ENCODE results near the gene SLC29A4. TPM values are rescaled to one million over a fixed set of nuclear protein-coding genes. Genes with fewer than 3 reads are reported as not detected.

Gene SLC29A4
- polyA plus RNA-seq, 3 donors, result 0.21 to 0.29 (median 0.26) TPM

DNA sequence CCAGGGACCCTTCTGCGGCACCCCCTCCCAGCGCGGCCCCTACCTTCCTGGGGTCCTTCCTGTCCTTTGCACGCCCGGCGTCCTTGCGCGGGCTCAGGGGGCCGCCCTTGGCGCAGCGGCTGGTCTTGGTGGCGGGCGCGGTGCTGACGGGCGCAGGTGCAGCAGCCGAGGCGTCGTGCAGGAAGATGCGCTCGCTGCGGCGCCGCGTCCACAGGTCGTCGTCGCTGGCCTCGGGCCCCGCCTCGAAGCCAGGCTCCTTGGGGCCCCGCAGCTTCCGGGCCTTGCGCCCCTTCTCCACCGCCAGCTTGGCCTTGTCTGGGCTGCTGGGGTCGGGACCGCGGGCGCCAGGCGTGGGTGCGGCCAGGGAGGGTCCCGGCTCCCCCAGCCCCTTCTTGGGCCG, 49.8 kb downstream of the SLC29A4 start:
- no peak for DNase-seq

DNA sequence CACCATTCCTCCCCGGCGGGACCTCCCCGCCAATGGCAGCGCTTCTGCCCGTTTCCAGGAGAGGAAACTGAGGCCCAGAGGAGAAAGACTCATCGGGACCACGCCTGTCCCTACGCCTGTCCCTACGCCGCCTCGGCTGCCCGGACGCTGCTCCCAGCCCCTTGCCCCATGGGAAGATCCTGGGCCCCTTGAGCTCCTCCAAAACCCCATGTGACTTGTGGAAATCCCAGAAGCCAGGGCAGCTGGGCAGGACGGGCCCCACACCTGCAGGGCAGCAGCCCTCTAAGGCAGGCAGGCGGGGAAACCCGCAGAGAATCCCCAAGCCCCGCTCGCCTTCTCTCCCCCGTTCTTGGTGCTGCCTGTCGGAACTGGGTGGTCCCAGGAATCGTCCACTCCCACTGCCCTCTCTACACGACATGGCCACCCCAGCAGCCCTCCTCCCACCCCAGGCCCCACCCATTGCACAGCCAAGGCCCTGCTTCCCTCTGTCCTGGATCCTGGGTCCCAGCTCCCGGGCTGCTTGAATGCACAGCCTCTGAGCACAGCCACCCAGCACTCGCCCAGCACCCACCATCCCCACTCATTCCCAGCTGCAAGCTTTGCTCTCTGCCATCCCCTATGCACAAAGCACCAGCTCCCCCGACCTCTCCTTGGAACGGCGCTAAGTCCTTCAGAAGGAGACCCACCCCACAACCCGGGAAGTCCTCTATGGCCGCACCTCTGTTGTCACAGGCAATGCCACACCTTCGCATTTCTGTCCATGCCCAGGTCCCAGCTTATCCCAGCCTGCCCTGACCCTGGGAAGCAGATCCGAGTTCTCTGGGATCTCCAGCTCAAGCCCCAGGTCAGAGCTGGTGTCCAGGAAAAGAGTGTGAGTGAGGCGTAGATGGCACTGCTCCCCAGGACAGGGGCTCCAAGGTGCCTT, 50.6 kb downstream of the SLC29A4 start:
- H2AFZ ChIP-seq (ENCODE audit: insufficient read depth, low read depth, low read length, poor library complexity, severe bottlenecking), result no peak overlapping the region
- peaks cover 73 to 97% of the 10 kb centered on the region in 2 donors for H3K36me3 Mint-ChIP-seq
- H3K4me3 Mint-ChIP-seq, result no peak overlapping the region
- DNase-seq, result no peak
- peaks cover 0 to 6% (median 3%) of the 10 kb centered on the region in 7 donors for H3K9me3 Mint-ChIP-seq
- H3K36me3 ChIP-seq (replicated peaks in 1 of 2; ENCODE audit: control insufficient read depth in 1 of 2, insufficient read depth in 2 of 2, low read length in 2 of 2), result peaks cover 76 to 100% of the 10 kb centered on the region in 2 donors
- H3K27me3 ChIP-seq (ENCODE audit: control insufficient read depth in 2 of 2, insufficient read depth in 2 of 2, low read length in 2 of 2), result no peaks in the 10 kb centered on the region
- H4K20me1 ChIP-seq (ENCODE audit: insufficient read depth, low read length), result peaks cover 94% of the 10 kb centered on the region
- H3K27ac ChIP-seq (ENCODE audit: low read depth in 1 of 2, low read length in 2 of 2), result no peak overlapping the region
- no peaks in the 10 kb centered on the region for H3K9me3 ChIP-seq (replicated peaks in 1 of 2; ENCODE audit: control insufficient read depth in 1 of 2, insufficient read depth in 1 of 2, low read length in 2 of 2)
- H3K9ac ChIP-seq (ENCODE audit: insufficient read depth, low read length, poor library complexity, severe bottlenecking), result no peak overlapping the region
- H3K4me1 Mint-ChIP-seq, result peaks cover 8% of the 10 kb centered on the region
- peaks cover 5 to 11% of the 10 kb centered on the region in 2 donors for H3K4me1 ChIP-seq (ENCODE audit: control insufficient read depth in 1 of 2, insufficient read depth in 2 of 2, low read length in 2 of 2)
- intact Hi-C loops (cut with micrococcal nuclease), result no loop called here
- H3K27me3 Mint-ChIP-seq (ENCODE audit: low read depth in 3 of 3), result peaks cover 0 to 4% (median 0%) of the 10 kb centered on the region in 3 donors
- TF ChIP-seq, protein P1, sequence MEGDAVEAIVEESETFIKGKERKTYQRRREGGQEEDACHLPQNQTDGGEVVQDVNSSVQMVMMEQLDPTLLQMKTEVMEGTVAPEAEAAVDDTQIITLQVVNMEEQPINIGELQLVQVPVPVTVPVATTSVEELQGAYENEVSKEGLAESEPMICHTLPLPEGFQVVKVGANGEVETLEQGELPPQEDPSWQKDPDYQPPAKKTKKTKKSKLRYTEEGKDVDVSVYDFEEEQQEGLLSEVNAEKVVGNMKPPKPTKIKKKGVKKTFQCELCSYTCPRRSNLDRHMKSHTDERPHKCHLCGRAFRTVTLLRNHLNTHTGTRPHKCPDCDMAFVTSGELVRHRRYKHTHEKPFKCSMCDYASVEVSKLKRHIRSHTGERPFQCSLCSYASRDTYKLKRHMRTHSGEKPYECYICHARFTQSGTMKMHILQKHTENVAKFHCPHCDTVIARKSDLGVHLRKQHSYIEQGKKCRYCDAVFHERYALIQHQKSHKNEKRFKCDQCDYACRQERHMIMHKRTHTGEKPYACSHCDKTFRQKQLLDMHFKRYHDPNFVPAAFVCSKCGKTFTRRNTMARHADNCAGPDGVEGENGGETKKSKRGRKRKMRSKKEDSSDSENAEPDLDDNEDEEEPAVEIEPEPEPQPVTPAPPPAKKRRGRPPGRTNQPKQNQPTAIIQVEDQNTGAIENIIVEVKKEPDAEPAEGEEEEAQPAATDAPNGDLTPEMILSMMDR (IDR thresholded peaks at IDR 0.05), result no peak
- peaks cover 57% of the 10 kb centered on the region for H3K79me2 ChIP-seq (ENCODE audit: insufficient read depth, low read length)
- H3K4me3 ChIP-seq (replicated peaks in 1 of 3; ENCODE audit: low read depth in 2 of 3, low read length in 3 of 3), result no peak overlapping the region
- WGBS (ENCODE audit: insufficient coverage), result 97% methylated on average over 28 of the region's 32 CpGs
- H3K4me2 ChIP-seq (replicated peaks; ENCODE audit: extremely low read depth, low read length, poor library complexity, severe bottlenecking), result no peak overlapping the region
- no peak overlapping the region for H3K27ac Mint-ChIP-seq

More for the DNA sequence above, 49.8 kb downstream of the SLC29A4 start:
- Histone ChIP-seq H3K27ac (ENCODE audit: low read depth in 1 of 2, low read length in 2 of 2) (no peak overlapping the region), H2AFZ (ENCODE audit: insufficient read depth, low read depth, low read length, poor library complexity, severe bottlenecking) (no peak overlapping the region), H3K79me2 (ENCODE audit: insufficient read depth, low read length) (peaks cover 49% of the 10 kb centered on the region), H3K4me2 (replicated peaks; ENCODE audit: extremely low read depth, low read length, poor library complexity, severe bottlenecking) (no peak overlapping the region), H3K36me3 (replicated peaks in 1 of 2; ENCODE audit: control insufficient read depth in 1 of 2, insufficient read depth in 2 of 2, low read length in 2 of 2) (peaks cover 76 to 98% of the 10 kb centered on the region in 2 donors), H3K4me1 (ENCODE audit: control insufficient read depth in 1 of 2, insufficient read depth in 2 of 2, low read length in 2 of 2) (peaks cover 5 to 11% of the 10 kb centered on the region in 2 donors), H3K9me3 (replicated peaks in 1 of 2; ENCODE audit: control insufficient read depth in 1 of 2, insufficient read depth in 1 of 2, low read length in 2 of 2) (no peaks in the 10 kb centered on the region), H3K27me3 (ENCODE audit: control insufficient read depth in 2 of 2, insufficient read depth in 2 of 2, low read length in 2 of 2) (no peaks in the 10 kb centered on the region), H4K20me1 (ENCODE audit: insufficient read depth, low read length) (peaks cover 91% of the 10 kb centered on the region), H3K9ac (ENCODE audit: insufficient read depth, low read length, poor library complexity, severe bottlenecking) (no peak overlapping the region), H3K4me3 (replicated peaks in 1 of 3; ENCODE audit: low read depth in 2 of 3, low read length in 3 of 3) (no peak overlapping the region)
- intact Hi-C loops (cut with micrococcal nuclease), result no loop called here
- Mint-ChIP-seq H3K4me3 (no peak overlapping the region), H3K9me3 (peaks cover 0 to 5% (median 3%) of the 10 kb centered on the region in 7 donors), H3K27ac (no peak overlapping the region), H3K36me3 (peaks cover 69 to 97% of the 10 kb centered on the region in 2 donors), H3K27me3 (ENCODE audit: low read depth in 3 of 3) (peaks cover 0 to 4% (median 0%) of the 10 kb centered on the region in 3 donors), H3K4me1 (peaks cover 8% of the 10 kb centered on the region)
- 96% methylated on average over 31 of the region's 43 CpGs for WGBS (ENCODE audit: insufficient coverage)
- TF ChIP-seq, protein P1 (IDR thresholded peaks at IDR 0.05), result no peak
